RCC 7860 (cell line): Measurements from ENCODE around the gene SH3D19.
"Not testable (repeated sequence)": the region's sequence is repeated elsewhere in the genome, so short reads cannot be mapped to it uniquely, and the experiment has no call there.

ENCODE experiments used
- DNase-seq: peaks from one replicate; pipeline ENCODE4 v3.0.0-alpha.2; 2015; ENCODE audit warnings: low spot score
- FAIRE-seq: peaks from 2 replicates; lab custom pipeline; 2012; peaks lifted over from hg19 to GRCh38; lab: Jason Lieb, UNC

The SH3D19 gene

GRCh38 chr4:151103758-151104157 lies 221.6 kb downstream of the SH3D19 start:
- FAIRE-seq = no peak
- no peak for DNase-seq

- DNase-seq = no peak
- no peak for FAIRE-seq
Measured at GRCh38 chr4:151100531-151100930, 224.9 kb downstream of the SH3D19 start.

- FAIRE-seq (no peak), DNase-seq (no peak)
Measured at GRCh38 chr4:151099976-151100417, 225.4 kb downstream of the SH3D19 start.

DNA sequence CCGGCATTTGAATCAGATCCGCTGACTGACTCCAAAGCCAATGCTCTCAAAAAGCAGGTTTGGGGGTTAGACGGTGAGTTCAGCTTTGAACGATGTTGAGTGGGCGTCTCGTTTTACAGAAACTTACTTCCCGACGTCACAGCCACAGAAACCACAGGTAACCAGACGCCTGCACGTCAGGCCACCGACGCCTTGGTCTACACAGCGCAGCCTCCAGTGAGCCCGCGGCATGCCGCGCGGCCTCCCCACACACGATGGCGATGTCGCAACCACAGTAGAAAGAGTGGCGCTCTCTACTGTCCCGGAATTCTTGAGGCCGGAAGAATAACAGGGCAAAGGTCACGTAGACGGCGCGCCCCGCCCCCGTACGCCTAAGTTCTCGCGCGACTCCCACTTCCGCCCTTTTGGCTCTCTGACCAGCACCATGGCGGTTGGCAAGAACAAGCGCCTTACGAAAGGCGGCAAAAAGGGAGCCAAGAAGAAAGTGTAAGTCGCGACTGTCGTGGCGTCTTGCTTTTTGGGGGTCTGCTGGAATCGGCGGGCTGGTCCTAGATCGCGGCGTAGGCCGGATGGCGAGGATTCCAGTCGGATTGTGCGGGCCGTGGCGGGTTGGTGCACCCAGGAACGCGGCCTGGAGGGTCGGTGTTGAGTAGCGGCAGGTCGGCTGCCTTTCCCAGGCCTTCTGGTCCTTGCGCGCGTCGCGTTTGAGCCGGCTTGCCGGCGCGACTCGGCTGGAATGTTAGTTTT lies 226.0 kb downstream of the SH3D19 start, which contains the start of gene RPS3A:
TSS of gene RPS3A (plus strand) at position 400 of the 747 bp plus-strand sequence. CDS start at position 425, 25 bp downstream.
- peak; percentile 60 for FAIRE-seq

GRCh38 chr4:151098979-151099228 lies 226.5 kb downstream of the SH3D19 start:
- no peak for DNase-seq
- FAIRE-seq = no peak

More for the DNA sequence above, 226.0 kb downstream of the SH3D19 start, which contains the start of gene RPS3A:
- peak; percentile 83 for DNase-seq

DNA sequence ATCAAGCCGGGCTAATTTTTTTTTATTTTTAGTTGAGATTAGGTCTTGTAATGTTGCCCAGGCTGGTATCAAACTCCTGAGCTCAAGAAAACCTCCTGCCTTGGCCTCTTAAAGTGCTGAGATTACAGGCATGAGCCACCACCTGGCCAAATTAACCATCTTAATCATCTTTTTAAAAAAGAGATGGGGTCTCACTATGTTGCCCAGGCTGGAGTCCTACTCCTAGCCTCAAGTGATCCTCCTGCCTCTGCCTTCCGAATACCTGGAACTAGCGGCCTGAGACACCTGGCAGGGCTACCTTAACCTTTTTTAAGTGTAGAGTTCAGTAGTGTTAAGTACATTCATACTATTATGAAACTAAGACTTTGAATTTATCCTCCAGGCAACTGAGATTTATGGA lies 227.6 kb downstream of the SH3D19 start:
- no peak for FAIRE-seq
- DNase-seq = no peak

- FAIRE-seq (no peak), DNase-seq (no peak)
Measured at GRCh38 chr4:151095142-151095541, 230.3 kb downstream of the SH3D19 start.

- no peak for FAIRE-seq
- DNase-seq = no peak
Measured at GRCh38 chr4:151094290-151094751, 231.1 kb downstream of the SH3D19 start.

GRCh38 chr4:151093203-151093602 lies 232.2 kb downstream of the SH3D19 start:
- DNase-seq = no peak
- no peak for FAIRE-seq

DNA sequence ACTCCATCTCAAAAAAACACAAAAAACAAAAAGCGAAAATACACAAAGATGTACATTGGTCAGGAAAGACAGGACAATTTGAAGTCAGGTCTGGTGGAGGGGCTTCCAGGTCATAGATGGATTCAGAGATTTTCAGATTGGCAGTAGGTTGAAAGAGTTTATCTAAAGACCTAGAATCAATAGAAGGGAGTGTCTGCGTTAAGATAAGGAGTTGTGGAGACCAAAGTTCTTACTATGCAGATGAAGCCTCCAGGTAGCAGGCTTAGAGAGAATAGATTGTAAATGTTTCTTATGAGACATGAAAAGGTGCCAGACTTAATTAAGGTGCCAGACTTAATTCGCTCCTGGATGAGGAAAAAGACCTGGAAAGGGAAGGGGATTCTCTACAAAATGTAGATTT lies 232.9 kb downstream of the SH3D19 start:
- FAIRE-seq (no peak), DNase-seq (no peak)

DNA sequence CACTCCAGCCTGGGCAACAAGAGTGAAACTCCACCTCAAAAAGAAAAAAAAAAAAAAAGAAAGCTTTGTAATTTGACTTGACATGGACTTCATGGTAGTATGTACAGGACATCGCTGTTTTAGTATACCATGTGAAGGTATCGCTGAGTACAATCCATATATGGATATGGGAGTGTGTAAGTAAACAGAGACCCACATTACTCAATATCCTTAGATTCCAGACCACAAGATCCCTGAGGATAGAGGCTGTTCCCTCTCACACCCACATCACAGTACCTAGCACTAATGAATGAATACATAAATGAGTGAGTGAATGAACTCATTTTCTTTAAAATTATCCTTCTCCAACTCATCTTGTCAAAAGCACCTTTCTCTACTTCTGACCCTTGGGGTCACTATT lies 234.4 kb downstream of the SH3D19 start:
- no peak for DNase-seq
- FAIRE-seq = no peak

DNA sequence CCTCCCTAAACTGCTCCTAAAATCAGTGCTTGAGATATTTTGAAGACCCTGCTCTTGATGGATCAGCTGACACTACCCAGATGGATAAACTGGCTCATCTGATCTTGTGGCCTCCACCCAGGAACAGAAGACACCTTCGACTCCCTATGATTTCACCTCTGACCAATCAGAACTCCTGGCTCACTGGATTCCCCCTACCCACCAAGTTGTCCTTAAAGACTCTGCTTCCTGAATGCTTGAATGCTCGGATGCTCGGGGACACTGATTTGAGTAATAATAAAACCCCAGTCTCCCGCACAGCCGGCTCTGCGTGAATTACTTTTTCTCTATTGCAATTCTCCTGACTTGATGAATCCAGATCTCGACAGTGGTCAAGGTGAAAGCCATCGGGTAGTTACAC lies 237.9 kb downstream of the SH3D19 start:
- DNase-seq (no peak), FAIRE-seq (no peak)

DNA sequence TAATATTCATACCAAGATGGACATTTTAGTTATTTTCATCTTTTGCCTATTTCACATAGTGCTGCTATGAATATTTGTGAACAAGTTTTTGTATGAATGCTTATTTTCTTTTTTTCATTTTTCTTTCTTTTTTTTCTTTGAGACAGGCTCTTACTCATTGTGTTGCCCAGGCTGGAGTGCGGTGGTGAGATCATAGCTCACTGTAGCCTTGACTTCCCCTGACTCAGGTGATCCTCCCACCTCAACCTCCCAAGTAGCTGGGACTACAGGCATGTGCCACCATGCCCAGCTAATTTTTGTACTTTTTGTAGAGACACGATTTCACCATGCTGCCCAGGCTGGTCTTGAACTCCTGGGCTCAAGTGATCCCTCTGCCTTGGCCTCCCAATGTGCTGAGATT lies 247.4 kb downstream of the SH3D19 start:
- not testable (repeated sequence) for FAIRE-seq, DNase-seq

DNA sequence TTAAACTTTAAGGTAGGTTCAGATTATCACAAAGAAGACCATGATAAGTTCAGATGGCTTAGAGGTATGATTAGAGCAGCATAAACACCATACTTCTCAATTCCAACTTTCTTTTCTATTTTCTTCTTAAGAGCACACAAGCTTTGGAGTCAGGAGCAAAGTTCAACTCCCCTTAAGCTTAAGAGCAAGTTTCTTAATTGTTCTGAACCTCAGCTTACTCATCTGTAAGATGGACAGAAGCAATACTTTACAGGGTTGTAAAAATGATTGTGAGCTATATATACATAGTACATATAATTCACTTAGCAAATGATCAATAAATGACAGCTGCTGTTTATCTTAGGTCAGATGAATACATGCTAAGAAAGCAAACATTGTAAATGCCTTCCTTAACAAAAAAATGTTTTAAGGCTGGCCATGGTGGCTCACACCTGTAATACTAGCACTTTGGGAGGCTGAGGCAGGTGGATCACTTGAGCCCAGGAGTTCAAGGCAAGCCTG lies 250.9 kb downstream of the SH3D19 start:
- no peak for DNase-seq
- no peak for FAIRE-seq
